Mesendoderm (in vitro differentiated cells): Measurements from ENCODE around the gene BCAP31.

Experiments used
- DNase-seq: peaks from one replicate; pipeline ENCODE4 v3.0.0; 2013
- H2AK5ac ChIP-seq: 2 replicates; pipeline ENCODE4 v1.6.1; 2013; ENCODE audit warnings: low read length, inconsistent platforms
- H2BK120ac ChIP-seq: 2 replicates; pipeline ENCODE4 v1.6.1; 2013; ENCODE audit warnings: low read depth, mild to moderate bottlenecking, low read length, moderate library complexity, mixed read lengths
- H2BK15ac ChIP-seq: replicated peaks from 2 replicates; pipeline ENCODE4 v1.6.1; 2013; ENCODE audit warnings: low read depth, mild to moderate bottlenecking, moderate library complexity
- H2BK5ac ChIP-seq: 2 replicates; pipeline ENCODE4 v1.6.1; 2013; ENCODE audit warnings: low read length, inconsistent platforms
- H3K18ac ChIP-seq: 2 replicates; pipeline ENCODE4 v1.6.1; 2013; ENCODE audit warnings: mild to moderate bottlenecking, low read length, mixed read lengths
- H3K23ac ChIP-seq: one replicate; pipeline ENCODE4 v1.6.1; 2013; ENCODE audit warnings: low read length
- H3K27ac ChIP-seq: 2 replicates; pipeline ENCODE4 v1.5.1; 2013; ENCODE audit warnings: low read depth, mild to moderate bottlenecking, inconsistent platforms, low read length, moderate library complexity
- H3K27me3 ChIP-seq: 2 replicates; pipeline ENCODE4 v1.6.1; 2013; ENCODE audit warnings: low read length, control low read depth, mild to moderate bottlenecking, inconsistent platforms; ENCODE audit not compliant: insufficient read depth, poor library complexity
- H3K36me3 ChIP-seq: 2 replicates; pipeline ENCODE4 v1.6.1; 2013; ENCODE audit warnings: low read length, inconsistent platforms; ENCODE audit not compliant: control insufficient read depth, insufficient read depth
- H3K4ac ChIP-seq: one replicate; pipeline ENCODE4 v1.6.1; 2013; ENCODE audit warnings: low read depth, mild to moderate bottlenecking, low read length, moderate library complexity
- H3K4me1 ChIP-seq: 2 replicates; pipeline ENCODE4 v1.6.1; 2013; ENCODE audit warnings: low read depth, low read length, inconsistent platforms; ENCODE audit not compliant: control insufficient read depth
- H3K4me2 ChIP-seq: 2 replicates; pipeline ENCODE4 v1.6.1; 2013; ENCODE audit warnings: low read length
- H3K4me3 ChIP-seq: 2 replicates; pipeline ENCODE4 v1.5.1; 2013; ENCODE audit warnings: mild to moderate bottlenecking, low read length
- H3K56ac ChIP-seq: one replicate; pipeline ENCODE4 v1.6.1; 2013; ENCODE audit warnings: low read length
- H3K79me1 ChIP-seq: 2 replicates; pipeline ENCODE4 v1.6.1; 2013; ENCODE audit warnings: low read length, inconsistent platforms
- H3K79me2 ChIP-seq: 2 replicates; pipeline ENCODE4 v1.6.1; 2013; ENCODE audit warnings: mild to moderate bottlenecking, low read length; ENCODE audit not compliant: control insufficient read depth, insufficient read depth
- H3K9ac ChIP-seq: 2 replicates; pipeline ENCODE4 v1.6.1; 2013; ENCODE audit warnings: low read length, inconsistent platforms
- H4K5ac ChIP-seq: one replicate; pipeline ENCODE4 v1.6.1; 2013; ENCODE audit warnings: low read length
- H4K8ac ChIP-seq: one replicate; pipeline ENCODE4 v1.6.1; 2013; ENCODE audit warnings: low read depth, mild to moderate bottlenecking, control low read depth, low read length, moderate library complexity
- WGBS: extraction: QIAGEN DNeasy Blood & Tissue Kit; methylation state at CpG from one replicate; pipeline ENCODE4 v1.1.7; 2013; ENCODE audit warnings: low lambda C conversion rate, missing lambda C conversion rate; ENCODE audit not compliant: insufficient coverage; ENCODE audit errors: extremely low coverage; 5-methylcytosine and 5-hydroxymethylcytosine counted together

The BCAP31 gene

GRCh38 chrX:153659268-153659667 is 64.9 kb downstream of the BCAP31 start:
- Histone ChIP-seq H3K36me3 (no peaks in the 10 kb centered on the region), H2BK5ac (no peak overlapping the region), H3K27ac (no peak overlapping the region), H4K5ac (no peak overlapping the region), H3K4me1 (no peaks in the 10 kb centered on the region), H3K9ac (no peak overlapping the region), H2AK5ac (no peak overlapping the region), H3K4me2 (no peak overlapping the region), H2BK120ac (no peak overlapping the region), H3K27me3 (no peaks in the 10 kb centered on the region), H3K79me1 (no peaks in the 10 kb centered on the region), H3K4ac (no peak overlapping the region), H2BK15ac (no peak overlapping the region), H3K23ac (no peak overlapping the region), H4K8ac (no peak overlapping the region), H3K56ac (no peak overlapping the region), H3K4me3 (no peak overlapping the region), H3K79me2 (no peaks in the 10 kb centered on the region), H3K18ac (no peak overlapping the region)
- no peak for DNase-seq
- WGBS = no CpG with 5 or more reads among the region's 3 CpGs

GRCh38 chrX:153657161-153657560 is 67.0 kb downstream of the BCAP31 start:
- Histone ChIP-seq H3K4me3 (no peak overlapping the region), H3K23ac (no peak overlapping the region), H3K36me3 (no peaks in the 10 kb centered on the region), H2BK120ac (no peak overlapping the region), H3K27ac (no peak overlapping the region), H3K79me2 (no peaks in the 10 kb centered on the region), H3K79me1 (no peaks in the 10 kb centered on the region), H3K18ac (no peak overlapping the region), H4K5ac (no peak overlapping the region), H3K9ac (no peak overlapping the region), H2AK5ac (no peak overlapping the region), H3K27me3 (no peaks in the 10 kb centered on the region), H3K4me2 (no peak overlapping the region), H2BK5ac (no peak overlapping the region), H4K8ac (no peak overlapping the region), H2BK15ac (no peak overlapping the region), H3K4me1 (no peaks in the 10 kb centered on the region), H3K56ac (no peak overlapping the region), H3K4ac (no peak overlapping the region)
- no CpG with 5 or more reads among the region's 9 CpGs for WGBS
- no peak for DNase-seq

- Histone ChIP-seq H3K18ac (no peak overlapping the region), H3K23ac (no peak overlapping the region), H2BK15ac (no peak overlapping the region), H2BK5ac (no peak overlapping the region), H3K9ac (no peak overlapping the region), H3K56ac (no peak overlapping the region), H3K79me1 (no peaks in the 10 kb centered on the region), H3K4me2 (no peak overlapping the region), H4K8ac (no peak overlapping the region), H3K4ac (no peak overlapping the region), H3K4me3 (no peak overlapping the region), H3K36me3 (no peaks in the 10 kb centered on the region), H3K27me3 (no peaks in the 10 kb centered on the region), H4K5ac (no peak overlapping the region), H2AK5ac (no peak overlapping the region), H3K79me2 (no peaks in the 10 kb centered on the region), H2BK120ac (no peak overlapping the region), H3K4me1 (no peaks in the 10 kb centered on the region), H3K27ac (no peak overlapping the region)
- DNase-seq = no peak
- WGBS = no CpG with 5 or more reads among the region's 2 CpGs
These were observed 70.6 kb downstream of the BCAP31 start for GRCh38 chrX:153653556-153653955.

- no peak overlapping the region for H4K8ac ChIP-seq
- no peak overlapping the region for H2BK120ac ChIP-seq
- WGBS = no CpG with 5 or more reads among the region's 9 CpGs
- H2AK5ac ChIP-seq = no peak overlapping the region
- no peaks in the 10 kb centered on the region for H3K4me1 ChIP-seq
- H3K27me3 ChIP-seq = peaks cover 11% of the 10 kb centered on the region
- no peaks in the 10 kb centered on the region for H3K79me2 ChIP-seq
- H3K4me3 ChIP-seq = no peak overlapping the region
- no peak overlapping the region for H2BK15ac ChIP-seq
- no peak overlapping the region for H3K56ac ChIP-seq
- H4K5ac ChIP-seq = no peak overlapping the region
- no peaks in the 10 kb centered on the region for H3K36me3 ChIP-seq
- H3K23ac ChIP-seq = no peak overlapping the region
- no peak overlapping the region for H3K27ac ChIP-seq
- no peaks in the 10 kb centered on the region for H3K79me1 ChIP-seq
- H3K4ac ChIP-seq = no peak overlapping the region
- H3K4me2 ChIP-seq = no peak overlapping the region
- H2BK5ac ChIP-seq = no peak overlapping the region
- DNase-seq = peak; percentile 47
- H3K18ac ChIP-seq = no peak overlapping the region
- H3K9ac ChIP-seq = no peak overlapping the region
These were observed 72.6 kb downstream of the BCAP31 start for GRCh38 chrX:153651540-153652079.

GRCh38 chrX:153650959-153651358 is 73.2 kb downstream of the BCAP31 start:
- no CpG with 5 or more reads among the region's 13 CpGs for WGBS
- no peak overlapping the region for H2BK120ac ChIP-seq
- no peak overlapping the region for H2AK5ac ChIP-seq
- H3K79me1 ChIP-seq = no peaks in the 10 kb centered on the region
- H3K27me3 ChIP-seq = peaks cover 13% of the 10 kb centered on the region
- H4K5ac ChIP-seq = no peak overlapping the region
- no peak overlapping the region for H3K4ac ChIP-seq
- no peak overlapping the region for H3K27ac ChIP-seq
- H3K9ac ChIP-seq = no peak overlapping the region
- H2BK15ac ChIP-seq = no peak overlapping the region
- H3K56ac ChIP-seq = no peak overlapping the region
- no peaks in the 10 kb centered on the region for H3K79me2 ChIP-seq
- H2BK5ac ChIP-seq = no peak overlapping the region
- H3K4me3 ChIP-seq = no peak overlapping the region
- H3K36me3 ChIP-seq = no peaks in the 10 kb centered on the region
- no peak overlapping the region for H3K18ac ChIP-seq
- no peak overlapping the region for H3K4me2 ChIP-seq
- no peak overlapping the region for H3K23ac ChIP-seq
- no peak for DNase-seq
- H4K8ac ChIP-seq = no peak overlapping the region
- no peaks in the 10 kb centered on the region for H3K4me1 ChIP-seq
